MM.1S (cell line): ENCODE measurements around the gene PTCHD1.

Source experiments
- DNase-seq: peaks from one replicate; pipeline ENCODE4 v3.0.0-alpha.2; 2015
- H2AFZ ChIP-seq: fragments of 300-600 bp; sonication (generic); 2 replicates; pipeline ENCODE4 v1.6.0; 2016; ENCODE audit warnings: antibody characterized with exemption, low read length
- H3F3A ChIP-seq: fragments of 300-600 bp; sonication (generic); 2 replicates; pipeline ENCODE4 v1.6.1; 2016; ENCODE audit warnings: mild to moderate bottlenecking, antibody characterized with exemption, low read length, moderate library complexity, mixed read lengths; ENCODE audit not compliant: insufficient read depth
- H3K27ac ChIP-seq: fragments of 300-600 bp; sonication (generic); 2 replicates; pipeline ENCODE4 v1.5.1; 2016; ENCODE audit warnings: mild to moderate bottlenecking, low read length
- H3K27me3 ChIP-seq: fragments of 300-600 bp; sonication (generic); replicated peaks from 2 replicates; pipeline ENCODE4 v1.6.0; 2016; ENCODE audit warnings: low read length; ENCODE audit not compliant: insufficient read depth
- H3K36me3 ChIP-seq: fragments of 300-600 bp; sonication (generic); replicated peaks from 2 replicates; pipeline ENCODE4 v1.6.1; 2016; ENCODE audit warnings: mild to moderate bottlenecking, low read length, mixed read lengths; ENCODE audit not compliant: insufficient read depth
- H3K4me1 ChIP-seq: fragments of 300-600 bp; sonication (generic); 2 replicates; pipeline ENCODE4 v1.6.1; 2016; ENCODE audit warnings: low read length, mixed read lengths
- H3K4me2 ChIP-seq: fragments of 300-600 bp; sonication (generic); 2 replicates; pipeline ENCODE4 v1.6.0; 2016; ENCODE audit warnings: low read depth, low read length
- H3K4me3 ChIP-seq: fragments of 300-600 bp; sonication (generic); 2 replicates; pipeline ENCODE4 v1.5.1; 2016; ENCODE audit warnings: low read length, mixed read lengths
- H3K79me2 ChIP-seq: fragments of 300-600 bp; sonication (generic); 2 replicates; pipeline ENCODE4 v1.6.1; 2016; ENCODE audit warnings: mixed run types, low read length, mixed read lengths
- H3K9ac ChIP-seq: fragments of 300-600 bp; sonication (generic); 2 replicates; pipeline ENCODE4 v1.6.1; 2016; ENCODE audit warnings: low read length, mixed read lengths
- H3K9me2 ChIP-seq: fragments of 300-600 bp; sonication (generic); replicated peaks from 2 replicates; pipeline ENCODE4 v1.6.1; 2016; ENCODE audit warnings: mild to moderate bottlenecking, low read length, mixed read lengths; ENCODE audit not compliant: insufficient read depth
- H3K9me3 ChIP-seq: fragments of 300-600 bp; sonication (generic); replicated peaks from 2 replicates; pipeline ENCODE4 v1.6.1; 2016; ENCODE audit warnings: mild to moderate bottlenecking, low read length, mixed read lengths; ENCODE audit not compliant: insufficient read depth
- H4K20me1 ChIP-seq: fragments of 300-600 bp; sonication (generic); 2 replicates; pipeline ENCODE4 v1.6.1; 2016; ENCODE audit warnings: mild to moderate bottlenecking, low read length, moderate library complexity, mixed read lengths; ENCODE audit not compliant: insufficient read depth
- EZH2 ChIP-seq: fragments of 300-600 bp; sonication (generic); optimal IDR thresholded peaks from 2 replicates; pipeline ENCODE3; 2017; ENCODE audit warnings: low read depth, mild to moderate bottlenecking, antibody characterized with exemption, low read length, mixed read lengths
- EZH2phosphoT487 ChIP-seq: fragments of 300-600 bp; sonication (generic); IDR thresholded peaks from 2 replicates; pipeline ENCODE4 v1.6.1; 2018; ENCODE audit warnings: antibody characterized with exemption, low read length
- TF ChIP-seq, protein P1 (sequence below): fragments of 300-600 bp; sonication (generic); IDR thresholded peaks from 2 replicates; pipeline ENCODE4 v1.5.1; 2016; ENCODE audit warnings: antibody characterized with exemption, low read length, mixed read lengths

Gene PTCHD1

GRCh38 chrX:23422912-23423311 is 88.3 kb downstream of the PTCHD1 start:
- Histone ChIP-seq H2AFZ (no peak overlapping the region), H3K27ac (no peak overlapping the region), H3F3A (no peaks in the 10 kb centered on the region), H3K9me3 (no peaks in the 10 kb centered on the region), H3K79me2 (no peaks in the 10 kb centered on the region), H3K36me3 (no peaks in the 10 kb centered on the region), H3K9me2 (no peaks in the 10 kb centered on the region), H3K27me3 (no peaks in the 10 kb centered on the region), H3K4me2 (no peak overlapping the region), H3K4me1 (no peaks in the 10 kb centered on the region), H3K4me3 (no peak overlapping the region), H3K9ac (no peak overlapping the region), H4K20me1 (no peaks in the 10 kb centered on the region)
- TF ChIP-seq EZH2 (no peak), EZH2phosphoT487 (no peak)
- TF ChIP-seq, protein P1, sequence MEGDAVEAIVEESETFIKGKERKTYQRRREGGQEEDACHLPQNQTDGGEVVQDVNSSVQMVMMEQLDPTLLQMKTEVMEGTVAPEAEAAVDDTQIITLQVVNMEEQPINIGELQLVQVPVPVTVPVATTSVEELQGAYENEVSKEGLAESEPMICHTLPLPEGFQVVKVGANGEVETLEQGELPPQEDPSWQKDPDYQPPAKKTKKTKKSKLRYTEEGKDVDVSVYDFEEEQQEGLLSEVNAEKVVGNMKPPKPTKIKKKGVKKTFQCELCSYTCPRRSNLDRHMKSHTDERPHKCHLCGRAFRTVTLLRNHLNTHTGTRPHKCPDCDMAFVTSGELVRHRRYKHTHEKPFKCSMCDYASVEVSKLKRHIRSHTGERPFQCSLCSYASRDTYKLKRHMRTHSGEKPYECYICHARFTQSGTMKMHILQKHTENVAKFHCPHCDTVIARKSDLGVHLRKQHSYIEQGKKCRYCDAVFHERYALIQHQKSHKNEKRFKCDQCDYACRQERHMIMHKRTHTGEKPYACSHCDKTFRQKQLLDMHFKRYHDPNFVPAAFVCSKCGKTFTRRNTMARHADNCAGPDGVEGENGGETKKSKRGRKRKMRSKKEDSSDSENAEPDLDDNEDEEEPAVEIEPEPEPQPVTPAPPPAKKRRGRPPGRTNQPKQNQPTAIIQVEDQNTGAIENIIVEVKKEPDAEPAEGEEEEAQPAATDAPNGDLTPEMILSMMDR = no peak
- no peak for DNase-seq

DNA sequence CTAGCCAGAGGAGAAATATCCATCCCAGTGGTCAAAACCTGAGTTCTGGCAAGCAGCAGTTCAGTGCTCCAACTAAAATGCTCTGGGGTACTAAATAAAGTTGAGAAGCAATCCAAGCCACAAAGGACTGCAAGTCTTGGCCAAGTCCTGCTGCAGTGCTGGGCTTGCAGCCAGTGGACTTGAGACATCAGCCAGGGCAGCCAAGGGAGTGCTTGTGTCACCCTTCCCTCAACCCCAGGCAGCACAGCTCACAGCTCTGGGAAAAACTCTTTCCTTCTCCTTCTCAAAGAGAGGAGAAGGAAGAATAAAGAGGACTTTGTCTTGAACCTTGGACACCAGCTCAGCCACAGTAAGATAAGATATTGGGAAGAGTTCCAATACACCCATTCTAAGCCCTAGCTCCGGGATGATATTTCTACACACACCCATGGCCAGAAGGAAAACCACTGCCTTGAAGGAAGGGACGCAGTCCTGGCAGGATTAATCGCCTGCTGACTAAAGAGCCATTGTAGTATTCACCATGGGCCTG is 99.8 kb downstream of the PTCHD1 start:
- no peak overlapping the region for H3K27ac ChIP-seq
- no peak overlapping the region for H3K4me3 ChIP-seq
- no peaks in the 10 kb centered on the region for H3K9me2 ChIP-seq
- no peaks in the 10 kb centered on the region for H3K36me3 ChIP-seq
- H3K9ac ChIP-seq = no peak overlapping the region
- no peak for DNase-seq
- H3K4me1 ChIP-seq = no peaks in the 10 kb centered on the region
- no peak overlapping the region for H3K4me2 ChIP-seq
- H4K20me1 ChIP-seq = no peaks in the 10 kb centered on the region
- no peaks in the 10 kb centered on the region for H3K79me2 ChIP-seq
- TF ChIP-seq, protein P1 = no peak
- TF ChIP-seq EZH2 (no peak), EZH2phosphoT487 (no peak)
- H3F3A ChIP-seq = no peaks in the 10 kb centered on the region
- H3K9me3 ChIP-seq = no peaks in the 10 kb centered on the region
- no peaks in the 10 kb centered on the region for H3K27me3 ChIP-seq
- no peak overlapping the region for H2AFZ ChIP-seq

- TF ChIP-seq EZH2 (no peak), EZH2phosphoT487 (no peak)
- TF ChIP-seq, protein P1 = no peak
- H3K36me3 ChIP-seq = no peaks in the 10 kb centered on the region
- no peak overlapping the region for H3K27ac ChIP-seq
- H3K27me3 ChIP-seq = no peaks in the 10 kb centered on the region
- no peak overlapping the region for H2AFZ ChIP-seq
- DNase-seq = no peak
- H3K79me2 ChIP-seq = no peaks in the 10 kb centered on the region
- no peak overlapping the region for H3K4me2 ChIP-seq
- no peak overlapping the region for H3K4me3 ChIP-seq
- no peaks in the 10 kb centered on the region for H4K20me1 ChIP-seq
- no peaks in the 10 kb centered on the region for H3K9me2 ChIP-seq
- H3K9me3 ChIP-seq = no peaks in the 10 kb centered on the region
- no peaks in the 10 kb centered on the region for H3K4me1 ChIP-seq
- no peak overlapping the region for H3K9ac ChIP-seq
- H3F3A ChIP-seq = no peaks in the 10 kb centered on the region
Measured at GRCh38 chrX:23435108-23435507, 100.5 kb downstream of the PTCHD1 start.
